ENCODE results near the gene DEGS1. TPM values are rescaled to one million over a fixed set of nuclear protein-coding genes. Genes with fewer than 3 reads are reported as not detected.

The DEGS1 gene
- total and polyA plus RNA-seq, 2 of the 4 experiments (the other 2 are of a cell fraction), result 54.8 to 109 TPM

DNA sequence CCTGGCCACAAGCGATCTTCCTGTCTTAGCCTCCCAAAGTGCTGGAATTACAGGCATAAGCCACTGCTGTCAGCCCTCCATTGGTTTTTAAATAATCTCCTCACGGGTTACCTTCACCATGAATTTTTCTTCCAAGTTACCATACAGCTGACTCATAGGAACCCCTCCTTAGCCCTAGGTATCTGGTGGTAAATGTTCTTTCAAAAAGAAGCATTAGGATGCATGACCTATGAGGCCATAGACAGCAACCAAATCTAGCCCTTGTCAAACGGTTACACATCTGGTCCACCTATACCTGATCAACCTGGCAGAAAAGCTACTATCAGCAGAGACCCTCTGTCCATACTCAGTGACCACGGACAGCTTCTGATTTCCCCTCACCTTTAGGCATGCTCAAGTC, 12.7 kb upstream of the DEGS1 start:
- no peak overlapping the region; the same call in 1 of the 2 replicates for H4K91ac ChIP-seq (ENCODE audit: insufficient read depth, low read depth, low read length)
- no peaks in the 10 kb centered on the region for H4K20me1 ChIP-seq (ENCODE audit: insufficient read depth, low read length)
- no peak overlapping the region for H3K9ac ChIP-seq (ENCODE audit: low read depth, low read length)
- TF ChIP-seq RAD21 (IDR thresholded peaks at IDR 0.05; ENCODE audit: low read length), result no peak
- TF ChIP-seq CHD1 (IDR thresholded peaks at IDR 0.05; ENCODE audit: low read depth, low read length), result no peak
- TF ChIP-seq CEBPB (IDR thresholded peaks at IDR 0.05; ENCODE audit: low read depth, low read length), result no peak
- TF ChIP-seq, protein P1, sequence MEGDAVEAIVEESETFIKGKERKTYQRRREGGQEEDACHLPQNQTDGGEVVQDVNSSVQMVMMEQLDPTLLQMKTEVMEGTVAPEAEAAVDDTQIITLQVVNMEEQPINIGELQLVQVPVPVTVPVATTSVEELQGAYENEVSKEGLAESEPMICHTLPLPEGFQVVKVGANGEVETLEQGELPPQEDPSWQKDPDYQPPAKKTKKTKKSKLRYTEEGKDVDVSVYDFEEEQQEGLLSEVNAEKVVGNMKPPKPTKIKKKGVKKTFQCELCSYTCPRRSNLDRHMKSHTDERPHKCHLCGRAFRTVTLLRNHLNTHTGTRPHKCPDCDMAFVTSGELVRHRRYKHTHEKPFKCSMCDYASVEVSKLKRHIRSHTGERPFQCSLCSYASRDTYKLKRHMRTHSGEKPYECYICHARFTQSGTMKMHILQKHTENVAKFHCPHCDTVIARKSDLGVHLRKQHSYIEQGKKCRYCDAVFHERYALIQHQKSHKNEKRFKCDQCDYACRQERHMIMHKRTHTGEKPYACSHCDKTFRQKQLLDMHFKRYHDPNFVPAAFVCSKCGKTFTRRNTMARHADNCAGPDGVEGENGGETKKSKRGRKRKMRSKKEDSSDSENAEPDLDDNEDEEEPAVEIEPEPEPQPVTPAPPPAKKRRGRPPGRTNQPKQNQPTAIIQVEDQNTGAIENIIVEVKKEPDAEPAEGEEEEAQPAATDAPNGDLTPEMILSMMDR (conservative IDR thresholded peaks at IDR 0.05; ENCODE audit: low read depth, low read length), result no peak
- H3K14ac ChIP-seq (replicated peaks; ENCODE audit: low read depth, low read length), result no peak overlapping the region; the same call in 1 of the 2 replicates
- no peaks in the 10 kb centered on the region for H3K27me3 ChIP-seq (ENCODE audit: control insufficient read depth, insufficient read depth, low read length)
- H2AK9ac ChIP-seq (replicated peaks; ENCODE audit: low read depth, low read length, poor library complexity), result no peak overlapping the region
- H2AFZ ChIP-seq (replicated peaks; ENCODE audit: low read length, poor library complexity), result peak overlapping the region; percentile 56
- no peaks in the 10 kb centered on the region for H3K4me1 ChIP-seq (ENCODE audit: control insufficient read depth, insufficient read depth, low read length)
- no peak overlapping the region for H3K23ac ChIP-seq (ENCODE audit: low read depth, low read length)
- no peaks in the 10 kb centered on the region for H3K9me1 ChIP-seq (ENCODE audit: insufficient read depth, low read length)
- H3K4me3 ChIP-seq (ENCODE audit: insufficient read depth, low read depth, low read length), result no peak overlapping the region
- no peak overlapping the region for H2BK15ac ChIP-seq (ENCODE audit: low read depth, low read length)
- H3K4ac ChIP-seq (ENCODE audit: low read depth, low read length), result no peak overlapping the region
- no peak for DNase-seq
- ChIA-PET POLR2A (ENCODE audit: unreplicated experiment) (no interaction called here), CTCF (no interaction called here)
- no peak overlapping the region for H2BK5ac ChIP-seq (ENCODE audit: low read depth, low read length, poor library complexity, severe bottlenecking)
- in situ Hi-C loops (cut with MboI; ENCODE audit: low sequenced_read_pairs) (no loop called here), dilution Hi-C loops (cut with HindIII; ENCODE audit: low sequenced_read_pairs, unreplicated experiment) (no loop called here), intact Hi-C loops (cut with micrococcal nuclease) (loop anchor here (5.0 kb wide), 1 partner anchor 162 kb away; the partner anchor contains the start of gene NVL)
- no peak overlapping the region for H3K56ac ChIP-seq (ENCODE audit: extremely low read depth, insufficient read depth, low read length)
- no peaks in the 10 kb centered on the region for H3K9me3 ChIP-seq (ENCODE audit: control insufficient read depth, insufficient read depth, low read length)
- H3K79me1 ChIP-seq (ENCODE audit: low read depth in 1 of 2, low read length in 2 of 2), result no peaks in the 10 kb centered on the region
- no peaks in the 10 kb centered on the region for H3K36me3 ChIP-seq (ENCODE audit: control insufficient read depth, insufficient read depth, low read length)
- H4K8ac ChIP-seq (ENCODE audit: low read depth in 2 of 2, low read length in 2 of 2), result no peak overlapping the region
- no peak overlapping the region for H2BK120ac ChIP-seq (ENCODE audit: low read depth, low read length)
- H2BK20ac ChIP-seq (ENCODE audit: low read depth, low read length), result no peak overlapping the region
- WGBS, 2 experiments (ENCODE audit: extremely low coverage in 2 of 2, insufficient read length in 1 of 2), result 100% methylated on average over 1 of the region's 4 CpGs; no CpG with 5 or more reads in 1 of the 2 experiments
- H3K4me2 ChIP-seq (ENCODE audit: low read depth, low read length), result no peak overlapping the region
- no TSS peak for BruUV-seq (replicated peaks)
- H4K5ac ChIP-seq (ENCODE audit: low read depth, low read length), result no peak overlapping the region
- no peak for ATAC-seq (ENCODE audit: low read depth)
- no peak overlapping the region for H2AK5ac ChIP-seq (ENCODE audit: low read depth, low read length)
- H3K27ac ChIP-seq (ENCODE audit: insufficient read depth, low read length), result no peak overlapping the region
- H3K18ac ChIP-seq (ENCODE audit: low read depth, low read length), result no peak overlapping the region

All from IMR-90 (cell line).